WTC11 (cell line): Measurements from ENCODE around the gene SMG7. TPM values are rescaled to one million over a fixed set of nuclear protein-coding genes. Genes with fewer than 3 reads are reported as not detected.

Experiments
- ATAC-seq: fragments of 200-7000 bp; cut with Tn5 transposase; 2 replicates; pipeline ENCODE4 v1.10.0; 2021; ENCODE audit warnings: mild to moderate bottlenecking, moderate library complexity
- CTCF ChIA-PET: fragments of 300-600 bp; sonication (Branson Sonifier 250); formaldehyde crosslinking; loops from one replicate; lab custom pipeline; 2021; ENCODE audit warnings: antibody characterized with exemption; lab: Charles Lee
- POLR2A ChIA-PET: fragments of 350-600 bp; sonication (Branson Sonifier 250); formaldehyde crosslinking; loops from one replicate; lab custom pipeline; 2021; ENCODE audit warnings: antibody characterized with exemption; lab: Charles Lee
- DNase-seq: peaks from one replicate; pipeline ENCODE4 v3.0.0; 2021; ENCODE audit warnings: low spot score
- H3K27ac Mint-ChIP-seq: 2 replicates; pipeline ENCODE4 v1.8.0; 2021; ENCODE audit warnings: mixed read lengths
- H3K27me3 Mint-ChIP-seq: 2 replicates; pipeline ENCODE4 v1.8.0; 2021; ENCODE audit warnings: low read depth, mild to moderate bottlenecking, moderate library complexity, mixed read lengths
- H3K36me3 Mint-ChIP-seq: 2 replicates; pipeline ENCODE4 v1.8.0; 2021; ENCODE audit warnings: mixed read lengths
- H3K4me1 Mint-ChIP-seq: 2 replicates; pipeline ENCODE4 v1.8.0; 2022; ENCODE audit warnings: mixed read lengths
- H3K4me3 Mint-ChIP-seq: 2 replicates; pipeline ENCODE4 v1.8.0; 2021; ENCODE audit warnings: mild to moderate bottlenecking, moderate library complexity, mixed read lengths
- H3K9me3 Mint-ChIP-seq: 2 replicates; pipeline ENCODE4 v1.8.0; 2021; ENCODE audit warnings: mixed read lengths
- CBFB ChIP-seq: sonication (generic); formaldehyde crosslinking; IDR thresholded peaks from 2 replicates; pipeline ENCODE4 v1.8.1; 2022; ENCODE audit warnings: mild to moderate bottlenecking, low read depth, missing genetic modification reagents
- CREM ChIP-seq: sonication (generic); formaldehyde crosslinking; IDR thresholded peaks from 2 replicates; pipeline ENCODE4 v1.8.1; 2022; ENCODE audit warnings: mild to moderate bottlenecking, missing genetic modification reagents, moderate library complexity
- FOXK1 ChIP-seq: sonication (generic); formaldehyde crosslinking; IDR thresholded peaks from 2 replicates; pipeline ENCODE4 v1.8.0; 2022; ENCODE audit warnings: mild to moderate bottlenecking, moderate library complexity, missing genetic modification reagents
- GTF2I ChIP-seq: fragments of 250-450 bp; sonication (Bioruptor Pico); conservative IDR thresholded peaks from 2 replicates; pipeline ENCODE4 v1.4.0; 2021; ENCODE audit warnings: mild to moderate bottlenecking
- IRF2 ChIP-seq: sonication (generic); formaldehyde crosslinking; IDR thresholded peaks from 2 replicates; pipeline ENCODE4 v1.8.0; 2022; ENCODE audit warnings: low read depth, missing genetic modification reagents, borderline replicate concordance
- JAZF1 ChIP-seq: fragments of 250-450 bp; sonication (Bioruptor Pico); IDR thresholded peaks from 2 replicates; pipeline ENCODE4 v1.9.0; 2021; ENCODE audit warnings: moderate library complexity, mild to moderate bottlenecking, inconsistent platforms
- NFATC4 ChIP-seq: fragments of 250-450 bp; sonication (Bioruptor Pico); IDR thresholded peaks from 2 replicates; pipeline ENCODE4 v1.9.0; 2021; ENCODE audit warnings: mild to moderate bottlenecking
- NR1H2 ChIP-seq: sonication (generic); formaldehyde crosslinking; IDR thresholded peaks from 2 replicates; pipeline ENCODE4 v1.9.0; 2021; ENCODE audit warnings: mild to moderate bottlenecking, moderate library complexity, missing genetic modification reagents
- NR2C2 ChIP-seq: sonication (generic); formaldehyde crosslinking; IDR thresholded peaks from 2 replicates; pipeline ENCODE4 v1.8.0; 2022; ENCODE audit warnings: mild to moderate bottlenecking, missing genetic modification reagents
- PRRX2 ChIP-seq: fragments of 250-450 bp; sonication (Bioruptor Pico); IDR thresholded peaks from 2 replicates; pipeline ENCODE4 v1.8.0; 2021; ENCODE audit warnings: mild to moderate bottlenecking
- RELA ChIP-seq: sonication (generic); formaldehyde crosslinking; IDR thresholded peaks from 2 replicates; pipeline ENCODE4 v1.8.1; 2022; ENCODE audit warnings: missing genetic modification reagents, mild to moderate bottlenecking, borderline replicate concordance
- SMAD4 ChIP-seq: sonication (generic); formaldehyde crosslinking; IDR thresholded peaks from 2 replicates; pipeline ENCODE4 v1.8.0; 2022; ENCODE audit warnings: mild to moderate bottlenecking, missing genetic modification reagents
- SOX15 ChIP-seq: fragments of 250-450 bp; sonication (Bioruptor Pico); IDR thresholded peaks from 2 replicates; pipeline ENCODE4 v1.9.0; 2021; ENCODE audit warnings: mild to moderate bottlenecking
- TEAD4 ChIP-seq: sonication (generic); formaldehyde crosslinking; IDR thresholded peaks from 2 replicates; pipeline ENCODE4 v1.8.0; 2022; ENCODE audit warnings: mild to moderate bottlenecking, missing genetic modification reagents
- ZBTB21 ChIP-seq: sonication (generic); formaldehyde crosslinking; IDR thresholded peaks from 2 replicates; pipeline ENCODE4 v1.8.1; 2023; ENCODE audit warnings: mild to moderate bottlenecking, missing genetic modification reagents, borderline replicate concordance
- ZNF263 ChIP-seq: sonication (generic); formaldehyde crosslinking; IDR thresholded peaks from 2 replicates; pipeline ENCODE4 v1.8.1; 2022; ENCODE audit warnings: low read depth, mild to moderate bottlenecking, moderate library complexity, missing genetic modification reagents
- ZNF317 ChIP-seq: sonication (generic); formaldehyde crosslinking; IDR thresholded peaks from 2 replicates; pipeline ENCODE4 v1.8.1; 2023; ENCODE audit warnings: low read depth, mild to moderate bottlenecking, moderate library complexity, missing genetic modification reagents, borderline replicate concordance
- ZNF396 ChIP-seq: fragments of 250-450 bp; sonication (Bioruptor Pico); IDR thresholded peaks from 2 replicates; pipeline ENCODE4 v1.8.0; 2021; ENCODE audit warnings: mild to moderate bottlenecking, moderate library complexity, borderline replicate concordance
- ZNF416 ChIP-seq: fragments of 250-450 bp; sonication (Bioruptor Pico); IDR thresholded peaks from 2 replicates; pipeline ENCODE4 v1.9.0; 2021; ENCODE audit warnings: mild to moderate bottlenecking, inconsistent platforms
- total RNA-seq: library from RNA; stranded (reverse); gene quantifications from 3 replicates; pipeline ENCODE4 v1.2.3, GENCODE V29; 2021
- TF ChIP-seq, protein P1 (sequence below): sonication (generic); formaldehyde crosslinking; IDR thresholded peaks from 2 replicates; pipeline ENCODE4 v1.8.1; 2023; ENCODE audit warnings: mild to moderate bottlenecking, missing genetic modification reagents
- TF ChIP-seq, protein P2 (sequence below): sonication (generic); formaldehyde crosslinking; IDR thresholded peaks from 2 replicates; pipeline ENCODE4 v1.8.0; 2022; ENCODE audit warnings: missing genetic modification reagents
- TF ChIP-seq, protein P3 (sequence below): sonication (generic); formaldehyde crosslinking; IDR thresholded peaks from 2 replicates; pipeline ENCODE4 v1.8.1; 2022; ENCODE audit warnings: mild to moderate bottlenecking, missing genetic modification reagents, moderate library complexity, borderline replicate concordance
- TF ChIP-seq, protein P4 (sequence below): fragments of 250-450 bp; sonication (Bioruptor Pico); conservative IDR thresholded peaks from 2 replicates; pipeline ENCODE4 v1.9.0; 2021; ENCODE audit warnings: mild to moderate bottlenecking
- TF ChIP-seq, protein P5 (sequence below): sonication (generic); formaldehyde crosslinking; IDR thresholded peaks from 2 replicates; pipeline ENCODE4 v1.8.0; 2022; ENCODE audit warnings: mild to moderate bottlenecking, missing genetic modification reagents

The SMG7 gene
- total RNA-seq, 1 experiment from 2014 or later: 57.8 TPM

DNA sequence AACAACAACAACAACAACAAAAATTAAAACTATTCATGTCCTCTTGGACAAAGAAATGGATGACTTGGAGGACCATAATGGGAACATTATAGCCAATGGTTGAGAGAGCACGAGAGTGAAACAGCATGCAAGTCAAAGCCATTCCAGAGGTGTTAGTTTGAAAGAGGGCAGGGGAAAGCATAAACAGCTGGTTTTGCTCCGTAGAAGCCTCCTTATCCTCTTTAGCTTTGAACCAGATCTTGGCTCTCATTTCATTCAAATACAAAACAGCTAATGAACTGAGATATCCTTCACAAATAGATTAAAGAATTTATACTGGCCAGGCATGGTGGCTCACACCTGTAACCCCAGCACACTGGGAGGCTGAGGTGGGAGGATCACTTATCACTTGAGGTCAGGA, 8.7 kb upstream of the SMG7 start:
- DNase-seq: no peak
- CTCF ChIA-PET: no interaction called here
- Mint-ChIP-seq H3K4me3 (no peak overlapping the region), H3K36me3 (no peaks in the 10 kb centered on the region), H3K9me3 (no peaks in the 10 kb centered on the region), H3K4me1 (peaks cover 43% of the 10 kb centered on the region), H3K27me3 (no peaks in the 10 kb centered on the region), H3K27ac (no peak overlapping the region)
- no peak for TF ChIP-seq NR1H2
- TF ChIP-seq ZNF416 (CRISPR knock-in tag): no peak
- TF ChIP-seq GTF2I (CRISPR knock-in tag): no peak
- TF ChIP-seq CBFB: no peak
- TF ChIP-seq ZNF396 (CRISPR knock-in tag): no peak
- TF ChIP-seq ZBTB21: no peak
- TF ChIP-seq ZNF263 (CRISPR knock-in tag): no peak
- no peak for TF ChIP-seq ZNF317 (CRISPR knock-in tag)
- no peak for TF ChIP-seq NR2C2 (CRISPR knock-in tag)
- TF ChIP-seq JAZF1 (CRISPR knock-in tag): no peak
- TF ChIP-seq FOXK1 (CRISPR knock-in tag): no peak
- no peak for ATAC-seq
- POLR2A ChIA-PET: no interaction called here

DNA sequence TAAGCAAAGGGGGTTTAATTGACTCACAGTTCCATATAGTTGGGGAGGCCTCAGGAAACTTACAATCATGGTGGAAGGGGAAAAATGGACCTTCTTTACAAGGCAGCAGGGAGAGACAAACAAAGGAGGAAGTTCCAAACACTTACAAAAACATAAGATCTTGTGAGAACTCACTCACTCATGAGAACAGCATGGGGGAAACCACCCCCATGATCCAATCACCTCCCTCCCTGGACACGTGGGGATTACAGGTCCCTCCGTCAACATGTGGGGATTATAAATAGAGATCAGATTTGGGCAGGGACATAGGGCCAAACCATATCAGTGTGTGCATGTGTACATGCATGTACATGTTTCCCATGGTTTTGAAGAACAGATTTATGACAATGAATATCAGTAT, 5.5 kb upstream of the SMG7 start:
- no peak overlapping the region for H3K4me3 Mint-ChIP-seq
- H3K27me3 Mint-ChIP-seq: no peaks in the 10 kb centered on the region
- ChIA-PET CTCF (interaction anchor here (1.4 kb wide), 1 partner anchor 185 kb away, joined by 4 read pairs; no protein-coding TSS in a partner anchor), POLR2A (no interaction called here)
- no peaks in the 10 kb centered on the region for H3K36me3 Mint-ChIP-seq
- no peaks in the 10 kb centered on the region for H3K9me3 Mint-ChIP-seq
- H3K4me1 Mint-ChIP-seq: peaks cover 35% of the 10 kb centered on the region
- no peak overlapping the region for H3K27ac Mint-ChIP-seq
- DNase-seq (no peak), ATAC-seq (no peak)
- TF ChIP-seq CREM (CRISPR knock-in tag) (no peak), ZNF263 (CRISPR knock-in tag) (no peak), SMAD4 (CRISPR knock-in tag) (no peak), NFATC4 (CRISPR knock-in tag) (no peak)
- TF ChIP-seq, protein P1, sequence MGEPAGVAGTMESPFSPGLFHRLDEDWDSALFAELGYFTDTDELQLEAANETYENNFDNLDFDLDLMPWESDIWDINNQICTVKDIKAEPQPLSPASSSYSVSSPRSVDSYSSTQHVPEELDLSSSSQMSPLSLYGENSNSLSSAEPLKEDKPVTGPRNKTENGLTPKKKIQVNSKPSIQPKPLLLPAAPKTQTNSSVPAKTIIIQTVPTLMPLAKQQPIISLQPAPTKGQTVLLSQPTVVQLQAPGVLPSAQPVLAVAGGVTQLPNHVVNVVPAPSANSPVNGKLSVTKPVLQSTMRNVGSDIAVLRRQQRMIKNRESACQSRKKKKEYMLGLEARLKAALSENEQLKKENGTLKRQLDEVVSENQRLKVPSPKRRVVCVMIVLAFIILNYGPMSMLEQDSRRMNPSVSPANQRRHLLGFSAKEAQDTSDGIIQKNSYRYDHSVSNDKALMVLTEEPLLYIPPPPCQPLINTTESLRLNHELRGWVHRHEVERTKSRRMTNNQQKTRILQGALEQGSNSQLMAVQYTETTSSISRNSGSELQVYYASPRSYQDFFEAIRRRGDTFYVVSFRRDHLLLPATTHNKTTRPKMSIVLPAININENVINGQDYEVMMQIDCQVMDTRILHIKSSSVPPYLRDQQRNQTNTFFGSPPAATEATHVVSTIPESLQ (CRISPR knock-in tag): no peak
- TF ChIP-seq, protein P2, sequence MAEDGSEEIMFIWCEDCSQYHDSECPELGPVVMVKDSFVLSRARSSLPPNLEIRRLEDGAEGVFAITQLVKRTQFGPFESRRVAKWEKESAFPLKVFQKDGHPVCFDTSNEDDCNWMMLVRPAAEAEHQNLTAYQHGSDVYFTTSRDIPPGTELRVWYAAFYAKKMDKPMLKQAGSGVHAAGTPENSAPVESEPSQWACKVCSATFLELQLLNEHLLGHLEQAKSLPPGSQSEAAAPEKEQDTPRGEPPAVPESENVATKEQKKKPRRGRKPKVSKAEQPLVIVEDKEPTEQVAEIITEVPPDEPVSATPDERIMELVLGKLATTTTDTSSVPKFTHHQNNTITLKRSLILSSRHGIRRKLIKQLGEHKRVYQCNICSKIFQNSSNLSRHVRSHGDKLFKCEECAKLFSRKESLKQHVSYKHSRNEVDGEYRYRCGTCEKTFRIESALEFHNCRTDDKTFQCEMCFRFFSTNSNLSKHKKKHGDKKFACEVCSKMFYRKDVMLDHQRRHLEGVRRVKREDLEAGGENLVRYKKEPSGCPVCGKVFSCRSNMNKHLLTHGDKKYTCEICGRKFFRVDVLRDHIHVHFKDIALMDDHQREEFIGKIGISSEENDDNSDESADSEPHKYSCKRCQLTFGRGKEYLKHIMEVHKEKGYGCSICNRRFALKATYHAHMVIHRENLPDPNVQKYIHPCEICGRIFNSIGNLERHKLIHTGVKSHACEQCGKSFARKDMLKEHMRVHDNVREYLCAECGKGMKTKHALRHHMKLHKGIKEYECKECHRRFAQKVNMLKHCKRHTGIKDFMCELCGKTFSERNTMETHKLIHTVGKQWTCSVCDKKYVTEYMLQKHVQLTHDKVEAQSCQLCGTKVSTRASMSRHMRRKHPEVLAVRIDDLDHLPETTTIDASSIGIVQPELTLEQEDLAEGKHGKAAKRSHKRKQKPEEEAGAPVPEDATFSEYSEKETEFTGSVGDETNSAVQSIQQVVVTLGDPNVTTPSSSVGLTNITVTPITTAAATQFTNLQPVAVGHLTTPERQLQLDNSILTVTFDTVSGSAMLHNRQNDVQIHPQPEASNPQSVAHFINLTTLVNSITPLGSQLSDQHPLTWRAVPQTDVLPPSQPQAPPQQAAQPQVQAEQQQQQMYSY (CRISPR knock-in tag): no peak

DNA sequence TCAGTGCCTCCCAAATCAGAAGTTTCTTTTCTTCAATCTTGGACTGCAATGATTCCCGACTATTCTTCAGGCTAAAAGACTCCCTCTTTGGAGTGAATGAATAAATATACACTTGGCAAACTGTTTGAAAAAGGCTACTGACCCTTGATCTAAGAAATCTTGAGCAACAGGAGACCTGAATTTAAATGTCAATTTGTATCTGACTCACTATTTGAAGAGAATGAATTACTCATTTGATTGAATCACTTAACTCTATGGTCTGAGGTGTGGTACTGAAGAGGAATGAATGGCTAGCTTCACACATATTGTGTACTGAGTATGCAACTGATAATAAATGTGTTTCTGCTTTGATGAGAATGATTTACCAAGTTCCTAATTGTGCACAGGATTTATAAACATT, 4.6 kb upstream of the SMG7 start:
- no peak overlapping the region for H3K4me3 Mint-ChIP-seq
- no peak overlapping the region for H3K27ac Mint-ChIP-seq
- H3K27me3 Mint-ChIP-seq: no peaks in the 10 kb centered on the region
- H3K4me1 Mint-ChIP-seq: peaks cover 26% of the 10 kb centered on the region
- H3K36me3 Mint-ChIP-seq: no peaks in the 10 kb centered on the region
- DNase-seq (no peak), ATAC-seq (no peak)
- no peaks in the 10 kb centered on the region for H3K9me3 Mint-ChIP-seq
- TF ChIP-seq CREM (CRISPR knock-in tag): no peak
- TF ChIP-seq SOX15 (CRISPR knock-in tag): no peak
- TF ChIP-seq IRF2 (CRISPR knock-in tag): no peak
- TF ChIP-seq RELA (CRISPR knock-in tag): no peak
- TF ChIP-seq, protein P3, sequence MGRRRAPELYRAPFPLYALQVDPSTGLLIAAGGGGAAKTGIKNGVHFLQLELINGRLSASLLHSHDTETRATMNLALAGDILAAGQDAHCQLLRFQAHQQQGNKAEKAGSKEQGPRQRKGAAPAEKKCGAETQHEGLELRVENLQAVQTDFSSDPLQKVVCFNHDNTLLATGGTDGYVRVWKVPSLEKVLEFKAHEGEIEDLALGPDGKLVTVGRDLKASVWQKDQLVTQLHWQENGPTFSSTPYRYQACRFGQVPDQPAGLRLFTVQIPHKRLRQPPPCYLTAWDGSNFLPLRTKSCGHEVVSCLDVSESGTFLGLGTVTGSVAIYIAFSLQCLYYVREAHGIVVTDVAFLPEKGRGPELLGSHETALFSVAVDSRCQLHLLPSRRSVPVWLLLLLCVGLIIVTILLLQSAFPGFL (CRISPR knock-in tag): no peak
- TF ChIP-seq, protein P4, sequence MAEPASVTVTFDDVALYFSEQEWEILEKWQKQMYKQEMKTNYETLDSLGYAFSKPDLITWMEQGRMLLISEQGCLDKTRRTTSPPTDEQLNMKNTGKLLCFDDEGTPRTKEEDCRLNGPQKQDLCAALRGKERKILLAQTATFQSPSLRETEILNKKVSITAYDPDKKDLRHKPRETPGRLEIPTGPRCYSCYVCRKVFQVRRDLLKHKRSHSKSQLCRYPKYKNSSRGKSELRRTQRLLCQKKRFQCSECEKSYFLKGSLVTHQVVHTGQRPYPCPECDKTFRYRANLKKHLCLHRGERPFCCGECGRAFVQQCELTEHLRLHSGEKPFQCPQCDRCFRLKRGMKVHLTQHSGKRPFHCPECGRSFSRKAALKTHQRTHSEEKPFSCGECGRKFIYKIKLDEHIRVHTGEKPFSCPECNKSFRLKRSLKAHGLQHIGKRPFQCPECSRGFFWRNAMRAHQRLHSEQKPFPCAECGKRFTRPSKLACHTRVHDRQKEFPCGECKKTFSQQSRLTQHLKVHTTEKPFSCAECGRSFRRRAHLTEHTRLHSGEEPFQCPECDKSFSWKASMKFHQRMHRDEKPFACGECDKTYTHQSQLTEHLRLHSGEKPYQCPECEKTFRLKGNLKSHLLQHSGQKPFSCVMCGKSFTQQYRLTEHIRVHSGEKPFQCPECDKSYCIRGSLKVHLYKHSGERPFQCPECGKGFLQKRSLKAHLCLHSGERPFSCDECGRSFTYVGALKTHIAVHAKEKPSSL (CRISPR knock-in tag): no peak
- TF ChIP-seq, protein P5, sequence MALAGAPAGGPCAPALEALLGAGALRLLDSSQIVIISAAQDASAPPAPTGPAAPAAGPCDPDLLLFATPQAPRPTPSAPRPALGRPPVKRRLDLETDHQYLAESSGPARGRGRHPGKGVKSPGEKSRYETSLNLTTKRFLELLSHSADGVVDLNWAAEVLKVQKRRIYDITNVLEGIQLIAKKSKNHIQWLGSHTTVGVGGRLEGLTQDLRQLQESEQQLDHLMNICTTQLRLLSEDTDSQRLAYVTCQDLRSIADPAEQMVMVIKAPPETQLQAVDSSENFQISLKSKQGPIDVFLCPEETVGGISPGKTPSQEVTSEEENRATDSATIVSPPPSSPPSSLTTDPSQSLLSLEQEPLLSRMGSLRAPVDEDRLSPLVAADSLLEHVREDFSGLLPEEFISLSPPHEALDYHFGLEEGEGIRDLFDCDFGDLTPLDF (CRISPR knock-in tag): no peak
- no peak for TF ChIP-seq JAZF1 (CRISPR knock-in tag)
- TF ChIP-seq PRRX2: no peak
- no peak for TF ChIP-seq TEAD4
- ChIA-PET CTCF (interaction anchor here (1.4 to 1.8 kb wide), 2 partner anchors 186 to 505 kb away, joined by 3 to 4 read pairs; no protein-coding TSS in a partner anchor), POLR2A (no interaction called here)
